HAP-1 (cell line): Measurements from ENCODE around the gene AGMAT.
"Not testable (repeated sequence)": the region's sequence is repeated elsewhere in the genome, so short reads cannot be mapped to it uniquely, and the experiment has no call there.

Experiments
- DNase-seq, 2 experiments: peaks; one replicate each; pipeline ENCODE4 v3.0.0-alpha.2; 2016 to 2020; ENCODE audit warnings: low spot score in 2 of 2
- H3K27me3 ChIP-seq: fragments of 250-450 bp; sonication (Bioruptor Pico); 2 replicates; pipeline ENCODE4 v1.5.1; 2020; ENCODE audit warnings: low read depth, mild to moderate bottlenecking, moderate library complexity
- H3K36me3 ChIP-seq: fragments of 250-450 bp; sonication (Bioruptor Pico); replicated peaks from 2 replicates; pipeline ENCODE4 v1.5.1; 2020; ENCODE audit warnings: mild to moderate bottlenecking
- H3K4me1 ChIP-seq: fragments of 250-450 bp; sonication (Bioruptor Pico); 2 replicates; pipeline ENCODE4 v1.5.1; 2020; ENCODE audit warnings: mild to moderate bottlenecking
- H3K4me3 ChIP-seq: fragments of 250-450 bp; sonication (Bioruptor Pico); 2 replicates; pipeline ENCODE4 v1.5.1; 2020; ENCODE audit warnings: mild to moderate bottlenecking, moderate library complexity
- H3K9me3 ChIP-seq: fragments of 250-450 bp; sonication (Bioruptor Pico); 2 replicates; pipeline ENCODE4 v1.5.1; 2020; ENCODE audit warnings: mild to moderate bottlenecking, moderate library complexity
- in situ Hi-C: fragments of 300-500 bp; cut with MboI; formaldehyde crosslinking; loops from 3 replicates; pipeline ENCODE4 v1.14.3; 2020; ENCODE audit warnings: low sequenced_read_pairs, inconsistent platforms, mixed read lengths

AGMAT gene

DNA sequence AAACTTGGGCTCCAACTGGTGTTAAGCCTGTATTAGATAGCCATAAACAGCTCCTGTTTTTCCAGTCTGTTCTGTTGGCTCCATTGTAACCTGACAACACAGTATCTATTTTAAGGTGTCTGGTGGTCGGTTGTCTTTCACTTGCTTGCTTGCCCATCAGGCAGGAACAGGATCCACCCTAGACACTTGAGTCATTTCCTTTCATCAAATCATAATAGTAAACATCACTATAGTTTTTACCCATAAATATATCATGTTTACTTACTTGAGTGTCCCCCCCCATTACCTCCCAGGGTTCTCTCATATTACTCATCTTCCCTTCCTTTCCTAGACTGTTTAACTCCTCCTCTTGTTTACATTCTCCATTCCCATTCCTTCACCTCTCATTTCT is 35.3 kb upstream of the AGMAT start:
- Histone ChIP-seq H3K4me3 (0 out of 2 replicates have a peak overlapping the region, but pooled peaks have one; percentile 2), H3K27me3 (no peaks in the 10 kb centered on the region), H3K4me1 (peaks cover 18% of the 10 kb centered on the region), H3K9me3 (no peaks in the 10 kb centered on the region), H3K36me3 (peaks cover 9% of the 10 kb centered on the region)
- in situ Hi-C loops: no loop called here
- no peak for DNase-seq

GRCh38 chr1:15618655-15619525 is 34.0 kb upstream of the AGMAT start:
- peaks cover 18% of the 10 kb centered on the region for H3K4me1 ChIP-seq
- in situ Hi-C loops: no loop called here
- DNase-seq: no peak
- peak overlapping the region; percentile 77 for H3K4me3 ChIP-seq
- H3K36me3 ChIP-seq: peaks cover 9% of the 10 kb centered on the region
- H3K27me3 ChIP-seq: no peaks in the 10 kb centered on the region
- no peaks in the 10 kb centered on the region for H3K9me3 ChIP-seq

DNA sequence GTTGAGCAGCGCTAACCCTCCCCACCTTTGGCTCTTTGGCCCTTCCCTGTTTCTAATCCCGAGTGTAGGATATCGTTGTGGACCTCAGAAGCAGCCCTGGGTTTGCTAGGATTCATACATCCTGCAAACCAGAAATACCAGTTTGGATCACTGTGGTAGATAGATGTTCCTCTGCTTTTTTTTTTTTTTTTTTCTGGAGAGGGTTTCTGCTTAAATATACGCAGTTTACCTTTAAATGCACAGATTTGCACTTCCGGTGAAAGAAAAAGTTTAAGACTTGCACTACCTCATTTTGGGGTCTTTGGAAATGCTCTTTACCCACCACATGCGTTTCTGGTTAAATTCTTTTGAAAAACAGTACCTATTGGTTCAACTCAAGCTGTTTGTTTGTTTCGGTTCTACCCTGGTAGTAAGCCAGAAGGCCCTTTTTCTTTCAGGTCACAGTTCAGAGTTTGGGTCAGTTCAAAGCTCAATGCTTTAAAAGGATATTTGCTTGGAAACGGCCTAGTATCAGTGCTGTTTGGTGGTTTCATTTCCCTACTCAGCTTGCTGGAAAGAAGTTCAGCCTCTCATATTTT is 33.3 kb upstream of the AGMAT start:
- peak overlapping the region; percentile 77 for H3K4me3 ChIP-seq
- no peak for DNase-seq
- in situ Hi-C loops: no loop called here
- peaks cover 9% of the 10 kb centered on the region for H3K36me3 ChIP-seq
- peaks cover 18% of the 10 kb centered on the region for H3K4me1 ChIP-seq
- H3K9me3 ChIP-seq: no peaks in the 10 kb centered on the region
- no peaks in the 10 kb centered on the region for H3K27me3 ChIP-seq

- Histone ChIP-seq H3K27me3 (no peaks in the 10 kb centered on the region), H3K4me1 (peaks cover 18% of the 10 kb centered on the region), H3K4me3 (peak within 1 kb of the TSS; percentile 77), H3K36me3 (peaks cover 9% of the 10 kb centered on the region), H3K9me3 (no peaks in the 10 kb centered on the region)
- peak; percentile 99 for DNase-seq
- in situ Hi-C loops: no loop called here
These were observed 32.6 kb upstream of the AGMAT start, which contains the start of gene DDI2 for GRCh38 chr1:15617173-15618076. Gene DDI2 (plus strand): TSS chr1:15617458. CDS start chr1:15617671, 213 bp downstream.

- in situ Hi-C loops: no loop called here
These were observed 31.7 kb upstream of the AGMAT start for GRCh38 chr1:15616373-15617172.

DNA sequence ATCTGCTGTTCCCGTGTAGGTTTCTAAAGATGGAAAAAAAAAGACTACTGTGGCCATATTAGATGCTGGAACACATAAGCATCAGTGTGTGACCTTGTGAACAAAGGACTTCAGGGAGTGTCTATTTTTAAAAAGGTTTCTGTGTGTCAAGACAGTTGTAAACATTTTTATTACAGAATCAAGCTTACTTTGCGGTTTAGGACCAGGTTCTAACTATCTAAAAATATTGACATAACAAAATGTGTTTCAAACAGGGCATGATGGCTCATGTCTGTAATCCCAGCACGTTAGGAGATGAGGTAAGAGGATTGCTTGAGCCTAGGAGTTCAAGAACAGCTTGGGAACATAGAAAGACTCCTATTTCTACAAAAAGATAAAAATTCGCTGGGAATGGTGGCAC is 25.3 kb upstream of the AGMAT start:
- Histone ChIP-seq H3K27me3 (no peaks in the 10 kb centered on the region), H3K36me3 (no peaks in the 10 kb centered on the region), H3K4me3 (no peak overlapping the region), H3K9me3 (no peaks in the 10 kb centered on the region), H3K4me1 (no peaks in the 10 kb centered on the region; the same call in 1 of the 2 replicates)
- in situ Hi-C loops: no loop called here
- DNase-seq: no peak

More at GRCh38 chr1:15616373-15617172, 31.7 kb upstream of the AGMAT start:
- no peaks in the 10 kb centered on the region for H3K9me3 ChIP-seq
- DNase-seq: peak; percentile 29 to 44
- peaks cover 9% of the 10 kb centered on the region for H3K36me3 ChIP-seq
- H3K4me3 ChIP-seq: peak overlapping the region; percentile 33
- no peaks in the 10 kb centered on the region for H3K27me3 ChIP-seq
- H3K4me1 ChIP-seq: peaks cover 18% of the 10 kb centered on the region

DNA sequence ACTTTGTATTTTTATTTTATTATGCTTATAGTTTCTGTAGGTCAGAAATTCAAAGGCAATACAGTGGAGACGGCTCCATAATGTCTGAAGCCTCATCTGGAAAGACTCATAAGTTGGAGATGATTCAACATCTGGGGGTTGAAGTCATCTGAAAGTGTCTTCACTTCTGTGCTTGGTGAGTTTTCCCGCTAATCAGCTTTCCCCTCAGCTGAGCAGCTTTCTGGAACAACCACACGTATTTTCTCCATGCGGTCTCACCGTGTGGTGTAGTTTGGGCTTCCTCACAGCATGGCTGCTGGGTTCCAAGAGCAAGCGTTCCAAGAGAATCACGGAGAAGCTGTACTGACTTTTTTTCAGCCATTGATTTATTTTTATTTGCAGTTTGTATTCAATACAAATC is 24.8 kb upstream of the AGMAT start:
- H3K27me3 ChIP-seq: no peaks in the 10 kb centered on the region
- H3K9me3 ChIP-seq: no peaks in the 10 kb centered on the region
- no peaks in the 10 kb centered on the region for H3K36me3 ChIP-seq
- in situ Hi-C loops: no loop called here
- no peak for DNase-seq
- H3K4me1 ChIP-seq: no peaks in the 10 kb centered on the region; the same call in 1 of the 2 replicates
- H3K4me3 ChIP-seq: no peak overlapping the region

DNA sequence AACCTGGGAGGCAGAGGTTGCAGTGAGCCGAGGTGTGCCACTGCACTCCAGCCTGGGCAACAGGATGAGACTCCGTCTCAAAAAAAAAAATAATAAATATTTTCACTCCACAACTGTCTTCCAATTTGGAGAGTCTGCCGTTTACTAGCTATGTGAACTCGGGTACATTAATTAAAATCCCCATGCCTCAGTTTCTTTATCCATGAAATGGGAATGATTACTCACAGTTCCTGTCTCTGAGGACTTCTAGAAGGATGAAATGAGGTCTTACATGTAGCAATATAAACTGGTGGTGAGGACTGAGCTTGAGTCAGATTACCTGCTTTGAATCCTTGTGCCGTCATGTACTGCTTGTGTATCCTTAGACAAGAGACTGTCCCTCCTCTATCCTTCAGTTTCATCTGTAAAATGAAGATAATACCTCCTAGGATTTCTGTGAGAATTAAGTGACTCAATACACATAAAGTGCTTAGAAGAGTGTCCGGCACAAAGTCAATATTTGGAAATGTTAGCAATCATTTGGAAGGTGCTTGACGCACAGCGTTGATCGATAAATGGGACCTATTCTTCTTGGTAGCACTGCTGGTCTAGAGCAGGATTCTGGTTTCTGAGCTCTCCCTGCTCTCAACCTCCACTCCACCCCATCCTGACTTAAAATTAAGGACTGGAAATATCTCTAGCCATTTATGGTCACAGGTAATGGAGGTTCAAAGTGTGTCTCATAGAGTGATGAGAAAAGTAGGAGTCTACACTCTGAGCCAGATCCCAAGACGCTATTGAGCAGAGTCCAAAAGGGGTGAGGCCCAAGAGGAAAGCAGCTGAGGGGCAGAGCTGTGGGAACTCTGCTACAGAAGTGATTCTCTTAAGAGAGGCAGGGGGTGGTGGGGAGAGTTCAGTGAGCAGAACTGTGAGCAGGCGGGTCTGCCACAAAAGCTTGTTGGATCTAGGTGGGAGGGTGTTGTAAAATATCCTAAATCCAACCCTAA is 20.8 kb upstream of the AGMAT start:
- Histone ChIP-seq H3K9me3 (no peaks in the 10 kb centered on the region), H3K27me3 (no peaks in the 10 kb centered on the region), H3K4me3 (no peak overlapping the region), H3K4me1 (no peaks in the 10 kb centered on the region; the same call in 1 of the 2 replicates), H3K36me3 (no peaks in the 10 kb centered on the region)
- DNase-seq: no peak
- in situ Hi-C loops: no loop called here

DNA sequence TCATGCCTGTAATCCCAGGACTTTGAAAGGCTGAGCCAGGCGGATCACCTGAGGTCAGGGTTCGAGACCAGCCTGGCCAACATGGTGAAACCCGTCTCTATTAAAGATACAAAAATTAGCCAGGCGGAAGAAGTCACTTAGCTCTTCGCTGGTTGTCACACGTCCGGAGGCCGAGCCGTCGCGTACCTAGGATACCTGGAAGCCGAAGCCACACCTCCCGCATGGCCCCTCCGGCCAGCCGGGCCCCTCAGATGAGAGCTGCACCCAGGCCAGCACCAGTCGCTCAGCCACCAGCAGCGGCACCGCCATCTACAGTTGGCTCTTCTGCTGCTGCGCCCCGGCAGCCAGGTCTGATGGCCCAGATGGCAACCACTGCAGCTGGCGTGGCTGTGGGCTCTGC is 19.5 kb upstream of the AGMAT start:
- H3K4me1 ChIP-seq, in situ Hi-C loops: not testable (repeated sequence)

DNA sequence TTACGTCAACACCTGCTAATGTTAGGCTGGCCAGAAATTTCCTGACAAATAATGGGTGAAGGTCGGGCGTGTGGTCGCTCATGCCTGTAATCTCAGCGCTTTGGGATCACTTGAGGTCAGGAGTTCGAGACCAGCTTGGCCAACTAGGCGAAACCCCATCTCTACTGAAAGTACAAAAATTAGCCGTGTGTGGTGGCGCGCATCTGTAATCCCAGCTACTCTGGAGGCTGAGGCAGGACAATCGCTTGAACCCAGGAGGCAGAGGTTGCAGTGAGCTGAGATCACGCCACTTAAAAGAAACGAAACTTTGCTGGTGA is 19.1 kb upstream of the AGMAT start:
- in situ Hi-C loops, H3K9me3 ChIP-seq, H3K36me3 ChIP-seq, H3K27me3 ChIP-seq, DNase-seq, H3K4me1 ChIP-seq, H3K4me3 ChIP-seq: not testable (repeated sequence)

More for the DNA sequence above, 19.5 kb upstream of the AGMAT start:
- DNase-seq, H3K9me3 ChIP-seq, H3K4me3 ChIP-seq, H3K36me3 ChIP-seq, H3K27me3 ChIP-seq: not testable (repeated sequence)

DNA sequence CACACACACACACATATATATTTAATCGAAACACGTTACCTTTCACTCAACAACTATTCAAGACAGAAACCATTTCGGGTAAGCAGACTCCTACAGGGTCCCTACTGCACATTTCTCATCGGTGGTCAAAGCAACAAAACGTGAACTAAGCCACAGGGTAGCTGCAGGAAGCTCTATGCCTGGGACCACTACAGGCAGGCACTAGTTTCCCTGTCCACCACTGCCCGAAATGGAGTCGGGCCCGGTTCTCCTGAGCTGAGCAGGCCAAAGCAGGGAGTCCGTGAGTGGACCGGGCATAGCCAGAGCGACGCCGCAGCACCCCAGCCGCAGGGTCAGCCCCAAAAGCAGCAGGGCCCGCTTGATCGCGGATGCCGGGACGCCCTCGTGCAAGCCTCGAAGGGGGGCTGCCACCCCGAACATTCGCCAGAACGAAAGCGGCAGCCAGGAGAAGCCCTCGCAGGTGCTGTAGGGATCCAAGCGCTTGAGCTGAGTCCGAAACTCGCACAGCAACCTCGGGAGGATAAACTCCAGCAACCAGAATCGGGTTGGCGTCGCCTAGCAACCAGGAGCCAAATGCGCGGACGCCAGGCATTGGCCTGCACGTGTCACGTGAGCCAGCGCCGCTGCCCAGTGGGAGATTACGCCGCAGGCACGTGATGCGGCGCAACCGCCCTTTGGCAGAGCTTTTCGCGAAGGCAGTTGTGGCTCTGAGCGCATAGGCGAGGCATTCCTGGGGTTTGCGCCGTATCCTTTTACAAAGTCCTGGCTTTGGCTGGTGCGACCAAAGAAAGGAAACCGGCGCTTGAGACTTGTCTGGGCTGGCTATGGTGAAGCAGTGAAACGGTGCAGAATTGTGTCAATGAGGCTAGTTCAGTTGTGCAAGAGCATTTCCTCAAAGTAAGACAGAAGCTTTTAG is 18.5 kb upstream of the AGMAT start:
- in situ Hi-C loops: no loop called here
- no peaks in the 10 kb centered on the region for H3K27me3 ChIP-seq
- no peaks in the 10 kb centered on the region for H3K9me3 ChIP-seq
- no peaks in the 10 kb centered on the region for H3K4me1 ChIP-seq
- H3K36me3 ChIP-seq: no peaks in the 10 kb centered on the region
- no peak for DNase-seq
- H3K4me3 ChIP-seq: no peak overlapping the region
